ENCODE data around the gene HTR3B.

DNA sequence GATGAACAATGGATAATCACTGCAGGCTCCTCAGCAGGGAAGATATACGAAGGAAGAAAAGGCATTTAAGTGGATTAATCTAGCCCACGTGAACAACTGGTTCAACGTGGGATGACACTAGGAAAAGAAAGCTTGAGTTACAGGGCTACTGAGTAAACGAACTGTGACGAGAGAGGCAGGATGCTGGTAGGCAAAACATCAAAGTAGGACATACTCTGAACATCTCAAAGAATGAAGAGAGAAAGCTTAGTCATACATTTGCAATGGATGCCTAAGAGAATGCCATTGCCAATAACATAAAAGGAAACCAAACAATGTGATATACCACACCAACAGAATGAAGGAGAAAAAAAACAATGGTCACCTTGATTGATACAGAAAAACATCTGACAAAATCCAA lies 42.2 kb upstream of the HTR3B start:
- TF ChIP-seq, protein P1, sequence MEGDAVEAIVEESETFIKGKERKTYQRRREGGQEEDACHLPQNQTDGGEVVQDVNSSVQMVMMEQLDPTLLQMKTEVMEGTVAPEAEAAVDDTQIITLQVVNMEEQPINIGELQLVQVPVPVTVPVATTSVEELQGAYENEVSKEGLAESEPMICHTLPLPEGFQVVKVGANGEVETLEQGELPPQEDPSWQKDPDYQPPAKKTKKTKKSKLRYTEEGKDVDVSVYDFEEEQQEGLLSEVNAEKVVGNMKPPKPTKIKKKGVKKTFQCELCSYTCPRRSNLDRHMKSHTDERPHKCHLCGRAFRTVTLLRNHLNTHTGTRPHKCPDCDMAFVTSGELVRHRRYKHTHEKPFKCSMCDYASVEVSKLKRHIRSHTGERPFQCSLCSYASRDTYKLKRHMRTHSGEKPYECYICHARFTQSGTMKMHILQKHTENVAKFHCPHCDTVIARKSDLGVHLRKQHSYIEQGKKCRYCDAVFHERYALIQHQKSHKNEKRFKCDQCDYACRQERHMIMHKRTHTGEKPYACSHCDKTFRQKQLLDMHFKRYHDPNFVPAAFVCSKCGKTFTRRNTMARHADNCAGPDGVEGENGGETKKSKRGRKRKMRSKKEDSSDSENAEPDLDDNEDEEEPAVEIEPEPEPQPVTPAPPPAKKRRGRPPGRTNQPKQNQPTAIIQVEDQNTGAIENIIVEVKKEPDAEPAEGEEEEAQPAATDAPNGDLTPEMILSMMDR (IDR thresholded peaks at IDR 0.05 in 4 of 5, conservative IDR thresholded peaks at IDR 0.05 in 1 of 5): no peak
- no peak for TF ChIP-seq POLR2A (IDR thresholded peaks at IDR 0.05)

Measured in gastrocnemius medialis (tissue), 4 donors.